Osteoblast (primary cell): Measurements from ENCODE around the gene CSPG4. TPM values are rescaled to one million over a fixed set of nuclear protein-coding genes. Genes with fewer than 3 reads are reported as not detected.

ENCODE experiments used
- DNase-seq: peaks from one replicate; pipeline ENCODE4 v3.0.0; 2011; ENCODE audit warnings: low spot score, mixed read lengths; ENCODE audit not compliant: insufficient read length; ENCODE audit errors: missing footprints
- H2AFZ ChIP-seq: 2 replicates; pipeline ENCODE4 v1.6.0; 2011; ENCODE audit warnings: mild to moderate bottlenecking, low read length
- H3K27ac ChIP-seq: 2 replicates; pipeline ENCODE4 v1.5.1; 2011; ENCODE audit warnings: mild to moderate bottlenecking, low read depth, low read length, moderate library complexity
- H3K27me3 ChIP-seq: 2 replicates; pipeline ENCODE4 v1.6.0; 2012; ENCODE audit warnings: mild to moderate bottlenecking, control low read depth, inconsistent platforms, low read length, moderate library complexity; ENCODE audit not compliant: insufficient read depth
- H3K36me3 ChIP-seq: 2 replicates; pipeline ENCODE4 v1.5.1; 2011; ENCODE audit warnings: mild to moderate bottlenecking, low read length, control low read depth, moderate library complexity; ENCODE audit not compliant: insufficient read depth
- H3K4me1 ChIP-seq: 2 replicates; pipeline ENCODE4 v1.5.1; 2011; ENCODE audit warnings: mild to moderate bottlenecking, low read length, control low read depth, moderate library complexity; ENCODE audit not compliant: insufficient read depth
- H3K4me2 ChIP-seq: 2 replicates; pipeline ENCODE4 v1.6.0; 2011; ENCODE audit warnings: mild to moderate bottlenecking, low read length; ENCODE audit not compliant: insufficient read depth
- H3K4me3 ChIP-seq: fragments of 200-600 bp; sonication (generic); 3 replicates; pipeline ENCODE4 v1.5.1; 2012; ENCODE audit warnings: mild to moderate bottlenecking, low read length, inconsistent platforms; ENCODE audit not compliant: insufficient read depth
- H3K79me2 ChIP-seq: 2 replicates; pipeline ENCODE4 v1.6.0; 2012; ENCODE audit warnings: mild to moderate bottlenecking, low read length, control low read depth, inconsistent platforms; ENCODE audit not compliant: insufficient read depth
- H3K9me3 ChIP-seq: 2 replicates; pipeline ENCODE4 v1.5.1; 2011; ENCODE audit warnings: low read depth, low read length, control low read depth
- H4K20me1 ChIP-seq: 2 replicates; pipeline ENCODE4 v1.6.0; 2012; ENCODE audit warnings: mild to moderate bottlenecking, low read length, control low read depth; ENCODE audit not compliant: insufficient read depth
- total RNA-seq: library from RNA; depleted of rRNA; stranded (reverse); fragments of >200 nt; gene quantifications from 2 replicates; pipeline ENCODE4 v1.2.3, GENCODE V29; 2012
- TF ChIP-seq, protein P1 (sequence below): IDR thresholded peaks from 2 replicates; pipeline ENCODE4 v1.5.1; 2011; ENCODE audit warnings: mild to moderate bottlenecking, low read depth, low read length, moderate library complexity; ENCODE audit errors: extremely low read depth

CSPG4 gene
- total RNA-seq, 1 donor, result 20.3 TPM

GRCh38 chr15:75641179-75641503 lies 71.5 kb downstream of the CSPG4 start:
- Histone ChIP-seq H3K27ac (no peak overlapping the region), H3K9me3 (no peaks in the 10 kb centered on the region), H3K79me2 (peaks cover 28% of the 10 kb centered on the region), H4K20me1 (peaks cover 13% of the 10 kb centered on the region), H3K27me3 (no peaks in the 10 kb centered on the region), H3K4me1 (peaks cover 28% of the 10 kb centered on the region), H2AFZ (peak overlapping the region; percentile 94), H3K4me3 (peak overlapping the region; percentile 99), H3K36me3 (no peaks in the 10 kb centered on the region), H3K4me2 (peak overlapping the region; percentile 93)
- TF ChIP-seq, protein P1, sequence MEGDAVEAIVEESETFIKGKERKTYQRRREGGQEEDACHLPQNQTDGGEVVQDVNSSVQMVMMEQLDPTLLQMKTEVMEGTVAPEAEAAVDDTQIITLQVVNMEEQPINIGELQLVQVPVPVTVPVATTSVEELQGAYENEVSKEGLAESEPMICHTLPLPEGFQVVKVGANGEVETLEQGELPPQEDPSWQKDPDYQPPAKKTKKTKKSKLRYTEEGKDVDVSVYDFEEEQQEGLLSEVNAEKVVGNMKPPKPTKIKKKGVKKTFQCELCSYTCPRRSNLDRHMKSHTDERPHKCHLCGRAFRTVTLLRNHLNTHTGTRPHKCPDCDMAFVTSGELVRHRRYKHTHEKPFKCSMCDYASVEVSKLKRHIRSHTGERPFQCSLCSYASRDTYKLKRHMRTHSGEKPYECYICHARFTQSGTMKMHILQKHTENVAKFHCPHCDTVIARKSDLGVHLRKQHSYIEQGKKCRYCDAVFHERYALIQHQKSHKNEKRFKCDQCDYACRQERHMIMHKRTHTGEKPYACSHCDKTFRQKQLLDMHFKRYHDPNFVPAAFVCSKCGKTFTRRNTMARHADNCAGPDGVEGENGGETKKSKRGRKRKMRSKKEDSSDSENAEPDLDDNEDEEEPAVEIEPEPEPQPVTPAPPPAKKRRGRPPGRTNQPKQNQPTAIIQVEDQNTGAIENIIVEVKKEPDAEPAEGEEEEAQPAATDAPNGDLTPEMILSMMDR, result peak; percentile 2
- no peak for DNase-seq

GRCh38 chr15:75640483-75641178 lies 72.0 kb downstream of the CSPG4 start:
- H3K79me2 ChIP-seq, result peaks cover 31% of the 10 kb centered on the region
- peak overlapping the region; percentile 81 for H3K27ac ChIP-seq
- peak overlapping the region; percentile 99 for H3K4me3 ChIP-seq
- H3K4me1 ChIP-seq, result peaks cover 27% of the 10 kb centered on the region
- peaks cover 13% of the 10 kb centered on the region for H4K20me1 ChIP-seq
- H3K27me3 ChIP-seq, result no peaks in the 10 kb centered on the region
- DNase-seq, result peak; percentile 88
- TF ChIP-seq, protein P1, result peak; percentile 24
- H2AFZ ChIP-seq, result peak overlapping the region; percentile 94
- no peaks in the 10 kb centered on the region for H3K9me3 ChIP-seq
- H3K36me3 ChIP-seq, result no peaks in the 10 kb centered on the region
- peak overlapping the region; percentile 93 for H3K4me2 ChIP-seq

- peaks cover 13% of the 10 kb centered on the region for H4K20me1 ChIP-seq
- TF ChIP-seq, protein P1, result no peak
- peaks cover 32% of the 10 kb centered on the region for H3K79me2 ChIP-seq
- H3K4me1 ChIP-seq, result peaks cover 27% of the 10 kb centered on the region
- peak within 1 kb of the TSS; percentile 99 for H3K4me3 ChIP-seq
- no peaks in the 10 kb centered on the region for H3K27me3 ChIP-seq
- H3K4me2 ChIP-seq, result peak within 1 kb of the TSS; percentile 93
- peak within 1 kb of the TSS; percentile 94 for H2AFZ ChIP-seq
- no peaks in the 10 kb centered on the region for H3K36me3 ChIP-seq
- peak; percentile 98 for DNase-seq
- H3K27ac ChIP-seq, result peak within 1 kb of the TSS; percentile 81
- no peaks in the 10 kb centered on the region for H3K9me3 ChIP-seq
Observed at GRCh38 chr15:75639709-75640482, 72.8 kb downstream of the CSPG4 start, which contains the start of gene IMP3. IMP3 (minus strand) TSS chr15:75640224; CDS start chr15:75640168, 56 bp downstream.

DNA sequence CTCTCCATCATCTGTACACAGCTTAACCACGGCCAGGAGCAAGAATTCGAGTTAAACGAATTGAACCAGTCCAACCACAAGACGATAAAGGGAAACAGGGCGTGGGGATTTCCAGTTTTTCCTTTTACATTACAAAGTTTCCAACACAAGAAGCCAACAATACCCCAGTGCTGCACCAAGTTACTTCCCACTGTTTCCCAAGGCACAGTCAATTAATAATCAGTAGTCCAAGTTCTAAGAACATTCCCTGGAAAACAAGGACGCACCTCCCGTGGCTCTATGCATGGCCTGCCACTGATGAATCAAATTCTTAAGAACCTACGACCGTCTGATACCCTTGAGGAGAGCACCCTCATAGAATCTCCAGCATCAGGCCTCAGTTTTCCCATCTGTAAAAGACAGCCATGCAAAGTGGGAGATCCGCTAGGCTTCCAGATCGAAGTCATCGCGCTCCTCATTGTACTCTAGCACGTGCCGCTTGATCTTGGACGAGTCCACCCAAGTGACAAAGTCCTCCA lies 73.4 kb downstream of the CSPG4 start:
- DNase-seq, result no peak
- H3K79me2 ChIP-seq, result peaks cover 32% of the 10 kb centered on the region
- peak overlapping the region; percentile 90 for H2AFZ ChIP-seq
- H3K4me3 ChIP-seq, result peak overlapping the region; percentile 99
- H3K36me3 ChIP-seq, result no peaks in the 10 kb centered on the region
- TF ChIP-seq, protein P1, result no peak
- peak overlapping the region; percentile 93 for H3K4me2 ChIP-seq
- no peaks in the 10 kb centered on the region for H3K9me3 ChIP-seq
- H4K20me1 ChIP-seq, result peaks cover 13% of the 10 kb centered on the region
- H3K4me1 ChIP-seq, result peaks cover 27% of the 10 kb centered on the region
- H3K27ac ChIP-seq, result peak overlapping the region; percentile 81
- H3K27me3 ChIP-seq, result no peaks in the 10 kb centered on the region
